HG02885 (cell line): ENCODE results near the gene ACD.

Experiments used
- ATAC-seq: cut with Tn5 transposase; IDR thresholded peaks from one replicate; pipeline ENCODE4 v1.9.1; 2021; ENCODE audit warnings: mild to moderate bottlenecking; ENCODE audit not compliant: unreplicated experiment, poor library complexity

Gene ACD

GRCh38 chr16:67663151-67663876 lies 3.3 kb upstream of the ACD start:
- ATAC-seq = no peak

GRCh38 chr16:67662653-67663010 lies 2.6 kb upstream of the ACD start:
- ATAC-seq = no peak

- ATAC-seq = no peak
Measured at GRCh38 chr16:67661886-67662652, 2.0 kb upstream of the ACD start.

GRCh38 chr16:67661101-67661761 lies 1.2 kb upstream of the ACD start:
- ATAC-seq = no peak

DNA sequence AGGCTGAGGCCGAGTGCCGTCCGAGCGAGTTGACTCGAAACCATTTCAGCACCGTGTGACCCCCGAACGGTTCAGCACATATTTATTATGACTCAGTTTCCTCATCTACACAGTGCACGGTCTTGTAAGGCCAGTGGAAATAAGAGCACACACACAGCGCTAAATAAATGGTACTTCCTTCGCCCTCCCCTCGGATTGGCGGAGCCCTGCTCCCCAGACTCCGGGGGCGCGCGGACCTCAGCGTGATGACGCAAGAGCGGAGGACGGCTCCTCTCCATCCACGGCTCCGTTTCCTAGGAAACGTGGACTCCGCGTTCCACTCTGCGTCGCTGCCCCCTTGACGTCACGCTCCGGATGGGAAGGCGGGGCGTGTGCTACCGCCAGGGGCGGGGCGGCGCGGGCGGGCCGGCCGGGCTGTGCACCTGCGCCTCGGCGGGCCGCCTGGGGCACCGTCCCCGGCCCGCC lies 536 bp upstream of the ACD start, which contains the start of gene PARD6A:
Gene PARD6A, plus strand, starts transcription at position 397 of the 465 bp plus-strand sequence. CDS start 79 bp downstream, outside the sequence.
- ATAC-seq = peak; percentile 84

DNA sequence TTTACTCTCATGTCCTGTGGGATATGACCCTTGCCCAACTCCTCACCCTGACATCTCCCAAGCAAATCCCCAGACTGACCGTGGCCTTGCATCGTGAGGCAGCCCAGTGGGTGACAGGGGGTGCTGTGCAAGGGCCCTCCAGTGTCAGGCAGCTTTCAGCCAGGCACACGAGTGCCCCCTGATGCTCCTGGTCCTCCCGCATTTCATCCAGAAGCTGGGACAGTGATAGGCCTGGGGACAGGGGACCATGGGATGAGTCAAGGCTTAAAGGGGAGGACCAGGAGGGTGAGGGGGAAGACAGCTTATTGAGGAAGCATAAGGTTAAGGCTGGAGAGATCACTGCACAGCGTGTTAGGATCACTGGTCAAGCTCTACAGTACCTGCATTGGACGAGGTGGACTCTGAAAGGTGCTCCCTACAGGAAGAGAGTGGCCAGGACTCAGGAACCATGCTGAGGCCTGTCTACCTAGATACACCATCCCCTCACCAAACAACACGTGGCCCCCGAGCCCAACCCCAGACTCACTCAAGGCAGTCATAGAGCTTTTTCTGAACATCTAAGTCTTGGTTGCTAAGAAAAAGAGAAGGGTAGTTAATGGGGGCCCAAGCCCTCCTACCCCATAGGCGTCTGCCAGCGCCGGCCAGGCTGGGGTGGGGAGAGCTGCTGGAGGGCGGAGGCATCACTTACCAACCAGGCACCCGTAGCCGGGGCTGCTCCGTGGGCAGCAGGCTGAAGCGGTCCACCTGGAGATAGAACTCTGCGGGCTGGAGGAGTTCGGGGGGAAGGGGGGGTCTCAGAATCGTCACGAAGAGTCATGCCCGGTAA lies 998 bp downstream of the ACD start:
- no peak for ATAC-seq

- no peak for ATAC-seq
Measured at GRCh38 chr16:67657751-67658518, 2.1 kb downstream of the ACD start.

GRCh38 chr16:67657017-67657608 lies 2.9 kb downstream of the ACD start:
- no peak for ATAC-seq

DNA sequence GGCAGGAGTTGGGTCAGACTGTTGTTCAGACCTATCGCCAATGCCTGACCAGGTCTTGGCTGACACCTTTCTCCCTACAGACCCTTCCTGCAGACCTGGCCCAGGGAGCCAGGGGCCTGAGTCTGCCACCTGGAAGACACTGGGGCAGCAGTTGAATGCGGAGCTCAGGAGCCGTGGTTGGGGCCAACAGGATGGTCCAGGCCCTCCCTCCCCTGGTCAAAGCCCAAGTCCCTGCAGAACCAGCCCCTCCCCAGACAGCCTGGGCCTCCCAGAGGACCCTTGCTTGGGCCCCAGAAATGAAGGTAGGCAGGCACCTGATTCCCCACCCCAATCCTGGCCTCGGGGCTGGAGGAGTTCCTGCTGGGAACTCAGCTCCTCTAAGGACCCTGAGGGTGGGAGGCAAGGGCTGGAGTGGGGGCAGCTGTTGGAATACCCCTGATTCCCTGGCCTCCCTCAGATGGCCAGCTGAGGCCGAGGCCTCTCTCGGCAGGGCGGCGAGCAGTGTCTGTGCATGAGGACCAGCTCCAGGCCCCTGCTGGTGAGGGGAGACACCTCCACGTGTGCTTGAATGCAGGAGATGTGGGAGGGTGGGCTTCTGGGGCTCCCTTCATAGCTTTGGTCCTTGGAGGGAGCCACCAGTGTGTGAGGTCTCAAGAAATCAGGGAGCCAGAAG lies 3.6 kb downstream of the ACD start:
- ATAC-seq = no peak

GRCh38 chr16:67655363-67655762 lies 4.7 kb downstream of the ACD start:
- no peak for ATAC-seq

DNA sequence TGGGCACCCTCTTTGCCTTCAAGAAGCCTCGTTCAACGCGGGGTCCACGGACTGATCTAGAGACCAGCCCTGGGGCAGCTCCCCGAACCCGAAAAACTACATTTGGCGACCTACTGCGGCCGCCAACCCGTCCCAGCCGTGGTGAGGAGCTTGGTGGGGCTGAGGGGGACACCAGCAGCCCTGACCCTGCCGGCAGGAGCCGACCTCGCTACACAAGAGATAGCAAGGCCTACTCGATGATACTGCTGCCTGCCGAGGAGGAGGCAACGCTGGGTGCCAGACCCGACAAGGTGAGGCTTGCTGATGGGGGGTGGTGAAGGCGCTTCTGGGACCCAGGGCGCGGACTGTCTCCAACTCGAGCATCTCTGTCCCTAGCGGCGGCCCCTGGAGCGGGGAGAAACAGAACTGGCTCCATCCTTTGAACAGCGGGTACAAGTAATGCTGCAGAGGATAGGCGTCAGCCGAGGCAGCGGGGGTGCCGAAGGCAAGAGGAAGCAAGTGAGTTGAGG lies 5.6 kb downstream of the ACD start:
- ATAC-seq = no peak

DNA sequence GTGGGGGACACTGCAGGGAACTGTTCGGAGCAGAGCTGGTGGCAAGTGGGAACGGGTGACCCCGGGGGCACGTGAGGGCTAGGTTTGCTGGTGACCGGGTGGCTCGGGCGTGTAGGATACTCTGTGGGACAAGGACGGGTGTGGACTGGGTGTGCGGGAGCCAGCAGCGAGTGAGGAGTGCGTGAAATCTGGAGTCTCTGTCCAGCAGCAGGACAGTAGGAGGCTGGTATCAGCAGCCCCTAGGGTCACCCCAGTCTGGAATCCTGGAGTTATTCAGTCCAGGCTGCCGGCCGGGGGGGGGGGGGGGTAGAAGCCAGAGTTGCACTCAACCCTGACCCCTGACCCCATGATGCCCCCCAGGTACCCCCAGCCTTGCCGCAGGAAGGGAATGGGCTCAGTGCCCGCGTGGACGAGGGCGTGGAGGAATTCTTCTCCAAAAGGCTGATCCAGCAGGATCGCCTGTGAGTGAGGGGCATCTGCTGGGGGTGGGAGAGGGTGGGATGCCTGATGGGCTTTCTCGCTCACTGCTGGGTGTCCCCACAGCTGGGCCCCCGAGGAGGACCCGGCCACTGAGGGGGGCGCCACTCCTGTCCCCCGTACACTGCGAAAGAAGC lies 6.2 kb downstream of the ACD start:
- ATAC-seq = no peak

DNA sequence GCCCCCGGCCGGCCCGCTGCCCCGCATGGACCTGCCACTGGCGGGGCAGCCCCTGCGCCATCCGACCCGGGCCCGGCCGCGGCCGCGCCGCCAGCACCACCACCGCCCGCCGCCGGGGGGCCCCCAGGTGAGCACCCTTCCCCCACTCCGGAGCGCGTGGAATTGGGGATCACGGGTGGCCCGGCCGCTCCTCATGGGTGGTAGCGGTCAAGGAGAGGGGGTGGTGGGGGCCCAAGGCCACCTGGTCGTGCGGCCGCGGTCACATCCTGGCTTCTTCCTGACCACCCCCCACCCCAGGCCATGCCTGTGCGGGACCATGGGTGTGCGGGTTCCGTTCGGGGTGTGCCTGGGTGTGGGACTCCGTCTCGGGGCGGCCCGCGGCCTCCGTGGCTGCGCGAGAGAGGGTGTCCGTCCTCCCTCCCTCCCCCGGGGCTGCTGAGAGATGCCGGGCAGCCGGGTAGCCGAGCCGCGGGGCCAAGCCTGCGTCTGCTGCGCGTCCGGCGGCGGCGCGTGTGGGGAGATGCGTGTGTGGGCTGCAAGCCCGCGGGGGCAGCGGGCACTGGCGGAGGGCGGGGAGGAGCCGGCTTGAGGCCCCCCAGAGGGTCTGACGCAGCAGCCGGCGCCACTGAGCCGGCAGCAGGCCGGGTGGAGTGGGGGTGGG lies 6.8 kb downstream of the ACD start:
- no peak for ATAC-seq

GRCh38 chr16:67652578-67653127 lies 7.4 kb downstream of the ACD start:
- no peak for ATAC-seq

DNA sequence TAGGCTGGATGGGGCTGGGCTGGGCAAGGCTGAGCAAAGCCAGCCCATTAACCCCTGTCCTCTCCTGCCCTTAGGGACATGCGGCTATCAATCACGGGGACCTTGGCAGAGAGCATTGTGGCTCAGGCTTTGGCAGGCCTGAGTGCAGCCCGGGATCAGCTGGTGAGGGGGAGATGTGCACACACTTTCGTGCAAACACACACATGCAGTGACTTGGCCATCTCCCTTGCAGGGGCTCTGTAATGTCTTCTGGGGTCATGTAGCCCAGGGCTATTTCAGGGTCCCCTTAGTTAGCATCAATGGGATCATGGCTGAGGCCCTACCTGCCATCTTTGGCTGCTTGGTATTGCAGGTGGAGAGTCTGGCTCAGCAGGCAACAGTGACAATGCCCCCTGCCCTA lies 8.2 kb downstream of the ACD start:
- no peak for ATAC-seq

DNA sequence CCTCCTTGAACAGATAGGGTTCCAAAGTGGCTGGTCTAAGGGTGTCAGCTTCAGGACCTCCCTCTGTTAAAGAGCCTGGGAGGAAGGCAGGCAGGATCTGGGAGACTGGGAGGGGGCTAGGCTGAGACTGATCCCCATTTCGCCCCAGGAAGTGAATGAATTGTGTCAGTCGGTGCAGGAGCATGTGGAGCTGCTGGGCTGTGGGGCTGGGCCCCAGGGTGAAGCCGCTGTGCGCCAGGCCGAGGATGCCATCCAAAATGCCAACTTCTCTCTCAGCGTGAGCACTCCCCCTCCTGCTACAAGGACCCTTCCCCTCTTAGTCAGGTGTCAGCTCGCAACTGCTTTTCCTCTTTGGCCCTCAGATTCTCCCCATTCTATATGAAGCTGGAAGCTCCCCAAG lies 9.0 kb downstream of the ACD start:
- no peak for ATAC-seq

DNA sequence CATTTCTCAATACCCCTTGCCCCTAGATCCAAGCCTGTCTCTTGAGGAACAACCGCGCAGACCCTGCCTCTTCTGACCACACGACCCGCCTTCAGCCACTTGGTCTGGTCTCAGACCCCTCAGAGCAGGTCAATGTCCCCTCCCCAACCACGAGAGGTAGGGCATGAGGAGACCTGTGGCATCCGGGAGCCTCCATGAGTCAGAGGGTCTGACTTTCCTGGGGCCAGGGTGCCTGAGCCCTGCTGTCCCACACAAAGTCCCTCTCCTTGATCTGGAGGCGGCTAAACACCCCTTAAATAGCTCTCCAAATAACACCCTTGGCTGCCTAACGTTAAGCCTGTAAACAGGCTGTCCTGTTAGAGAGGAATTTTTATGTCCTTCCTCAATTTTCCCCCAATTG lies 10.0 kb downstream of the ACD start:
- ATAC-seq = no peak
